GM18909 (cell line): ENCODE data around the gene C16orf92.
A peak's percentile ranks its signal among the peaks of the same experiment; 100 is the strongest.

Source experiments
- ATAC-seq: cut with Tn5 transposase; IDR thresholded peaks from one replicate; pipeline ENCODE4 v1.9.1; 2021; ENCODE audit warnings: mild to moderate bottlenecking; ENCODE audit not compliant: unreplicated experiment, poor library complexity

Gene C16orf92

GRCh38 chr16:30022887-30023286, at the start of gene C16orf92:
TSS of gene C16orf92 (plus strand) at chr16:30023198. CDS start at chr16:30023341, 143 bp downstream.
- no peak for ATAC-seq

- ATAC-seq: peak; percentile 93
These were observed 49.4 kb upstream of the C16orf92 start, which contains the start of gene TAOK2 for GRCh38 chr16:29973384-29974246. TSS of gene TAOK2 (plus strand) at chr16:29973868. CDS start at chr16:29977773, 3,905 bp downstream.

- ATAC-seq: no peak
These were observed 48.5 kb upstream of the C16orf92 start for GRCh38 chr16:29974291-29975133.

- ATAC-seq: no peak
These were observed 47.9 kb upstream of the C16orf92 start for GRCh38 chr16:29975134-29975538.

GRCh38 chr16:29975811-29976511, 47.0 kb upstream of the C16orf92 start:
- no peak for ATAC-seq

- ATAC-seq: no peak
These were observed 45.8 kb upstream of the C16orf92 start for GRCh38 chr16:29977063-29977825.

GRCh38 chr16:29978081-29978480, 44.9 kb upstream of the C16orf92 start:
- no peak for ATAC-seq

GRCh38 chr16:29978564-29979270, 44.3 kb upstream of the C16orf92 start:
- ATAC-seq: no peak

- ATAC-seq: no peak
These were observed 40.2 kb upstream of the C16orf92 start for GRCh38 chr16:29982560-29983419.

- ATAC-seq: no peak
These were observed 39.4 kb upstream of the C16orf92 start for GRCh38 chr16:29983420-29984136.

GRCh38 chr16:29984137-29984763, 38.7 kb upstream of the C16orf92 start:
- no peak for ATAC-seq

GRCh38 chr16:29984764-29985147, 38.2 kb upstream of the C16orf92 start:
- ATAC-seq: no peak

GRCh38 chr16:29985271-29985811, 37.7 kb upstream of the C16orf92 start:
- ATAC-seq: no peak

GRCh38 chr16:29986231-29986630, 36.8 kb upstream of the C16orf92 start:
- ATAC-seq: no peak

- no peak for ATAC-seq
These were observed 36.1 kb upstream of the C16orf92 start for GRCh38 chr16:29986931-29987330.

- no peak for ATAC-seq
These were observed 35.5 kb upstream of the C16orf92 start for GRCh38 chr16:29987371-29988085.
